A673 (cell line): ENCODE data around the gene KCNQ2. TPM values are rescaled to one million over a fixed set of nuclear protein-coding genes. Genes with fewer than 3 reads are reported as not detected.

Experiments
- BruUV-seq: library from RNA; stranded (reverse); fragments of 400-500 nt; replicated peaks from 2 replicates; lab custom pipeline; 2021; lab: Mats Ljungman, UMichigan
- CTCF ChIA-PET: fragments of 300-600 bp; sonication (Branson Sonifier 250); formaldehyde crosslinking; loops from one replicate; lab custom pipeline; 2022; ENCODE audit warnings: antibody characterized with exemption; lab: Charles Lee
- POLR2A ChIA-PET: fragments of 300-600 bp; sonication (Branson Sonifier 250); formaldehyde crosslinking; loops from one replicate; lab custom pipeline; 2022; ENCODE audit warnings: antibody characterized with exemption; ENCODE audit not compliant: low non-redundant PET; lab: Charles Lee
- DNase-seq: peaks from one replicate; pipeline ENCODE4 v3.0.0-alpha.2; 2015; ENCODE audit warnings: low spot score
- H3K27ac ChIP-seq: fragments of 200-600 bp; sonication (generic); 2 replicates; pipeline ENCODE4 v1.5.1; 2016; ENCODE audit warnings: mixed run types, low read depth, mild to moderate bottlenecking, mixed read lengths, antibody characterized with exemption, low read length; ENCODE audit not compliant: poor library complexity, severe bottlenecking
- H3K27me3 ChIP-seq: fragments of 200-600 bp; sonication (generic); replicated peaks from 2 replicates; pipeline ENCODE4 v1.6.1; 2017; ENCODE audit warnings: mixed run types, low read depth, mild to moderate bottlenecking, mixed read lengths, antibody characterized with exemption, low read length; ENCODE audit not compliant: insufficient read depth, poor library complexity
- H3K36me3 ChIP-seq: fragments of 200-600 bp; sonication (generic); 2 replicates; pipeline ENCODE4 v1.6.1; 2016; ENCODE audit warnings: mixed run types, mild to moderate bottlenecking, mixed read lengths, antibody characterized with exemption, low read length; ENCODE audit not compliant: insufficient read depth, poor library complexity, severe bottlenecking
- H3K4me1 ChIP-seq: fragments of 200-600 bp; sonication (generic); 2 replicates; pipeline ENCODE4 v1.6.1; 2017; ENCODE audit warnings: mixed run types, mild to moderate bottlenecking, mixed read lengths, antibody characterized with exemption, low read length; ENCODE audit not compliant: insufficient read depth, poor library complexity, severe bottlenecking
- H3K4me3 ChIP-seq: fragments of 200-600 bp; sonication (generic); 2 replicates; pipeline ENCODE4 v1.5.1; 2016; ENCODE audit warnings: low read depth, mixed run types, mild to moderate bottlenecking, mixed read lengths, low read length; ENCODE audit not compliant: poor library complexity, severe bottlenecking
- H3K9me3 ChIP-seq: fragments of 200-600 bp; sonication (generic); 2 replicates; pipeline ENCODE4 v1.6.1; 2016; ENCODE audit warnings: mixed run types, low read depth, mild to moderate bottlenecking, mixed read lengths, antibody characterized with exemption, low read length; ENCODE audit not compliant: poor library complexity, severe bottlenecking
- CTCF ChIP-seq: fragments of 300-800, 200-600 bp; sonication (generic); conservative IDR thresholded peaks from 2 replicates; pipeline ENCODE4 v1.5.1; 2017; ENCODE audit warnings: low read depth, mild to moderate bottlenecking, antibody characterized with exemption, low read length, moderate library complexity, mixed read lengths
- EZH2 ChIP-seq: fragments of 200-600 bp; sonication (generic); IDR thresholded peaks from 2 replicates; pipeline ENCODE4 v1.6.1; 2017; ENCODE audit warnings: borderline replicate concordance, low read depth, mild to moderate bottlenecking, mixed read lengths, antibody characterized with exemption, low read length; ENCODE audit not compliant: poor library complexity, severe bottlenecking
- intact Hi-C: fragments of 100-400 bp; cut with micrococcal nuclease; formaldehyde crosslinking; loops from one replicate; pipeline ENCODE4 v1.10.0; 2022; ENCODE audit not compliant: unreplicated experiment
- total RNA-seq: library from RNA; stranded (reverse); gene quantifications from 2 replicates; pipeline ENCODE4 v1.2.3, GENCODE V29; 2021

KCNQ2 gene
- total RNA-seq, 1 experiment from 2014 or later: 6.6 TPM

DNA sequence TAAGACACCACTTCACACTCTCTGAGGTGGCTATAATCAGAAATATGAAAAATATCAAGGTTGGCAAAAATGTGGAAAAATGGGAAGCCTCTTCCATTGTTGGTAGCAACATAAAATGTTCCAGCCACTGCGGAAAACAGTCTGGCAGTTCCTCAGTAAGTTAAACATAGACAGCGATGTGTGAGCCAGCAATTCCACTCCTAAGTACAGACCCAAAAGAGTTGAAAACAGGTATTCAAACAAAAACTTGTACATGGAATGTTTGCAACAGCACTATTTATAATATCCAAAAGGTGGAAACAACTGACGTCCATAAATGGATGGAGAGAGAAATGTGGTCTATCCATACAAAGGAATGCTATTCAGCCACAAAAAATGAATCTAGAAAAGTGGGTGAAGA is 40.8 kb upstream of the KCNQ2 start:
- POLR2A ChIA-PET: no interaction called here

GRCh38 chr20:63509088-63509564 is 36.7 kb upstream of the KCNQ2 start:
- Histone ChIP-seq H3K27ac (no peak overlapping the region), H3K4me3 (no peak overlapping the region), H3K9me3 (no peaks in the 10 kb centered on the region), H3K4me1 (no peaks in the 10 kb centered on the region), H3K36me3 (no peaks in the 10 kb centered on the region), H3K27me3 (peaks cover 7% of the 10 kb centered on the region)
- intact Hi-C loops: no loop called here
- ChIA-PET CTCF (no interaction called here), POLR2A (no interaction called here)
- no peak for TF ChIP-seq EZH2
- no TSS peak for BruUV-seq
- DNase-seq: no peak

More for the DNA sequence above, 40.8 kb upstream of the KCNQ2 start:
- DNase-seq: no peak
- Histone ChIP-seq H3K27me3 (peaks cover 7% of the 10 kb centered on the region), H3K4me3 (no peak overlapping the region), H3K4me1 (no peaks in the 10 kb centered on the region), H3K36me3 (no peaks in the 10 kb centered on the region), H3K9me3 (no peaks in the 10 kb centered on the region), H3K27ac (no peak overlapping the region)
- CTCF ChIA-PET: no interaction called here
- no peak for TF ChIP-seq CTCF
- TF ChIP-seq EZH2: no peak
- intact Hi-C loops: no loop called here
- BruUV-seq: no TSS peak

DNA sequence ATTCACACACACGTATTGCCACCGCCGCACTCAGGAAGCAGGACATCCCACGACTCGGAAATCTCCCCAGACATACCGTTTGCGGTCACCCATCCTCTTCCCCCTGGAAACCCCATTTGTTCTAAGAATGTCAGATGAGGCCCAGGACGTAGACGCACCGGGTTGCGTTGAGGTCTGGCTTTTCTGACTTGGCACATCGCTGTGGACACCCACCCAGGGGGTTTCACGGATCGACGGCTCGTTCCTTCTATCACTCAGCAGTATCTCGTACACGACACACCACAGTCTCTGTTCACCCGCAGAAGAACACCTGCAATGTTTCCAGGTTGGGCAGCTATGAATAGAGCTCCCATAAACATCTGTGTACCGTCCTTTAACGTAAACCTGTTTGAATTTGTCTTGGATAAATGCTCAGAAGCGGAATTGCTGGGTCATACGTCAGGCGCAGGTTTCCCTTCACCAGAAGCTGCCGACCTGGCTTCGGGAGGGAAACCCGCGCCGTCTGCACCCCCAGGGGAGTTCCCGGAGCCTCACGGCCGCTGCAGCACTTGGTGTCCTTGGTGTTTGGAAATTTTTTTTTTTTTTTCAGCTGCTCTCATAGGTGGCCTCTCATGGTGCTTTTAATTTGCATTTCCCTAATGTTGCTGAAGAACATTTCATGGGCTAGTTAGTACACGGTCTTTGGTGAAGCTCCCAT is 35.8 kb upstream of the KCNQ2 start:
- H3K27ac ChIP-seq: no peak overlapping the region
- POLR2A ChIA-PET: interaction anchor here (0.7 kb wide), 1 partner anchor 388 kb away, joined by 12 read pairs; no protein-coding TSS in a partner anchor
- intact Hi-C loops: no loop called here
- H3K4me1 ChIP-seq: no peaks in the 10 kb centered on the region
- peaks cover 4% of the 10 kb centered on the region for H3K27me3 ChIP-seq
- H3K36me3 ChIP-seq: no peaks in the 10 kb centered on the region
- CTCF ChIA-PET: interaction anchor here (0.7 kb wide), 1 partner anchor 12 kb away, joined by 4 read pairs; no protein-coding TSS in a partner anchor
- no peaks in the 10 kb centered on the region for H3K9me3 ChIP-seq
- H3K4me3 ChIP-seq: no peak overlapping the region
- no TSS peak for BruUV-seq
- DNase-seq: no peak
- TF ChIP-seq CTCF (no peak), EZH2 (no peak)
